ENCODE data around the gene NLRP10. TPM values are rescaled to one million over a fixed set of nuclear protein-coding genes. Genes with fewer than 3 reads are reported as not detected.

The NLRP10 gene
- polyA plus RNA-seq, 1 of the 3 experiments (the other 2 are of a cell fraction) = 0.05 TPM

DNA sequence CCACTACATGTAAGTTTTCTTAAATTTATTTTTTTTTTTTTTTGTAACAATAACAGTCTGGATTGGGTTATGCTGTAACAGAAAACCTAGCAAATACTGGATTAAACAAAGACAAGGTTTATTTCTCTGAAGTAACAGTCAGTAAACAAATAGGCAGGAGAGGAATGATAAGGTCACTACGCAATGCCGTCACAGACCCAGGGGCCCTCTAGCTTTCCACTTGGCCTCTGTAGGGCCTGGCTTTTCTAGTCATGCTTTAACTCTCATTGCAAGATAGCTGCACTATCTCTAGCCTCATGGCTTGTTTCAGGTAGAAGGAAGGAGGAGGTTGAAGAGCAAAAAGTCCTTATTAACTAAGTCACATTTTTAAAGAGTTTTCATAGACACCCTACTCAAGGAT lies 40.7 kb downstream of the NLRP10 start:
- POLR2A ChIA-PET = no interaction called here
- Histone ChIP-seq H3K9ac (no peak overlapping the region), H3F3A (replicated peaks; ENCODE audit: insufficient read depth) (no peaks in the 10 kb centered on the region), H3K36me3 (replicated peaks in 1 of 2; ENCODE audit: control insufficient read depth in 1 of 2, insufficient read depth in 2 of 2, low read length in 1 of 2) (no peaks in the 10 kb centered on the region), H3K4me3 (ENCODE audit: low read depth in 2 of 2, low read length in 1 of 2) (no peak overlapping the region), H3K9me2 (no peaks in the 10 kb centered on the region), H4K20me1 (ENCODE audit: insufficient read depth) (no peaks in the 10 kb centered on the region), H3K9me3 (no peaks in the 10 kb centered on the region), H3K79me2 (ENCODE audit: insufficient read depth) (no peaks in the 10 kb centered on the region), H3K4me2 (no peak overlapping the region), H3K27me3 (ENCODE audit: insufficient read depth) (no peaks in the 10 kb centered on the region; the same call in 1 of the 2 replicates), H2AFZ (ENCODE audit: low read depth) (no peak overlapping the region), H3K27ac (ENCODE audit: low read depth in 2 of 2, low read length in 1 of 2) (no peak overlapping the region), H3K4me1 (ENCODE audit: control insufficient read depth in 1 of 2, insufficient read depth in 2 of 2, low read depth in 1 of 2, low read length in 1 of 2) (no peaks in the 10 kb centered on the region)
- TF ChIP-seq POLR2AphosphoS5 (IDR thresholded peaks at IDR 0.05; ENCODE audit: low read depth, low read length) = no peak
- TF ChIP-seq CHD2 (IDR thresholded peaks at IDR 0.05; ENCODE audit: low read length, partially characterized antibody) = no peak
- no peak for TF ChIP-seq GATA2 (CRISPR knock-in tag; IDR thresholded peaks at IDR 0.05)
- no peak for TF ChIP-seq TEAD4 (IDR thresholded peaks at IDR 0.05; ENCODE audit: borderline replicate concordance, insufficient read depth)
- TF ChIP-seq RXRA (IDR thresholded peaks at IDR 0.05; ENCODE audit: borderline replicate concordance, low read depth) = no peak
- WGBS (ENCODE audit: low lambda C conversion rate) = 40% methylated on average over 2 of the region's 2 CpGs
- CTCF ChIA-PET = no interaction called here
- DNase-seq = no peak

DNA sequence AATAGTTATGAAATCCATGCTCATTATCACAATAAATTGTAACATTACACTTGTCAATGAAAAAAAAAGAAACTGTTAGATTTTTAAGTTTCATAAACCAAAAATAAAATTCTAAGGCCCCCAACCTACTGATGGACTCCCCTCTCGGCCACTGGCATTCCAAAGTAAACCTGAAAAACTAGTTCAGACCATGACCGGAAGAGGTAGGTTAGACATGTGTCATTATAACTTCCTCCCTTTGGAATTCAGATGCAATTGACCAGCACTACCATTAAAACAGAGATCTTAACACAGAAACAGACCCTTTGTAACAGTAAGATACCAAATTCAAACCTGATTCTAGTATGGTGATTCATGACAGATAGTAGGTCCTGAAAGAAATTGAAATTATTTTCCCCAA lies 47.1 kb downstream of the NLRP10 start:
- Histone ChIP-seq H3K4me3 (ENCODE audit: low read depth in 2 of 2, low read length in 1 of 2) (no peak overlapping the region), H3F3A (replicated peaks; ENCODE audit: insufficient read depth) (no peaks in the 10 kb centered on the region), H3K9me2 (no peaks in the 10 kb centered on the region), H4K20me1 (ENCODE audit: insufficient read depth) (no peaks in the 10 kb centered on the region), H3K36me3 (replicated peaks in 1 of 2; ENCODE audit: control insufficient read depth in 1 of 2, insufficient read depth in 2 of 2, low read length in 1 of 2) (no peaks in the 10 kb centered on the region), H3K27me3 (ENCODE audit: insufficient read depth) (no peaks in the 10 kb centered on the region), H2AFZ (ENCODE audit: low read depth) (peak overlapping the region; percentile 47; the same call in 1 of the 2 replicates), H3K4me1 (ENCODE audit: control insufficient read depth in 1 of 2, insufficient read depth in 2 of 2, low read depth in 1 of 2, low read length in 1 of 2) (no peaks in the 10 kb centered on the region), H3K9ac (no peak overlapping the region), H3K79me2 (ENCODE audit: insufficient read depth) (no peaks in the 10 kb centered on the region), H3K9me3 (no peaks in the 10 kb centered on the region), H3K27ac (ENCODE audit: low read depth in 2 of 2, low read length in 1 of 2) (no peak overlapping the region), H3K4me2 (no peak overlapping the region)
- no peak for TF ChIP-seq RFX5 (IDR thresholded peaks at IDR 0.05; ENCODE audit: low read length)
- TF ChIP-seq RAD21 (IDR thresholded peaks at IDR 0.05; ENCODE audit: low read length) = no peak
- TF ChIP-seq CHD2 (IDR thresholded peaks at IDR 0.05; ENCODE audit: low read length, partially characterized antibody) = no peak
- no peak for TF ChIP-seq NRF1 (IDR thresholded peaks at IDR 0.05; ENCODE audit: low read depth, low read length)
- TF ChIP-seq RXRA (IDR thresholded peaks at IDR 0.05; ENCODE audit: borderline replicate concordance, low read depth) = no peak
- TF ChIP-seq MEF2A (IDR thresholded peaks at IDR 0.05; ENCODE audit: borderline replicate concordance, low read depth) = no peak
- TF ChIP-seq EP300 (IDR thresholded peaks at IDR 0.05; ENCODE audit: borderline replicate concordance in 1 of 2, low read depth in 1 of 2, low read length in 1 of 2) = no peak
- TF ChIP-seq, protein P1, sequence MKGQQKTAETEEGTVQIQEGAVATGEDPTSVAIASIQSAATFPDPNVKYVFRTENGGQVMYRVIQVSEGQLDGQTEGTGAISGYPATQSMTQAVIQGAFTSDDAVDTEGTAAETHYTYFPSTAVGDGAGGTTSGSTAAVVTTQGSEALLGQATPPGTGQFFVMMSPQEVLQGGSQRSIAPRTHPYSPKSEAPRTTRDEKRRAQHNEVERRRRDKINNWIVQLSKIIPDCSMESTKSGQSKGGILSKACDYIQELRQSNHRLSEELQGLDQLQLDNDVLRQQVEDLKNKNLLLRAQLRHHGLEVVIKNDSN (IDR thresholded peaks at IDR 0.05; ENCODE audit: borderline replicate concordance, low read depth) = no peak
- no peak for TF ChIP-seq JUND (IDR thresholded peaks at IDR 0.05)
- TF ChIP-seq TEAD4 (IDR thresholded peaks at IDR 0.05; ENCODE audit: borderline replicate concordance, insufficient read depth) = no peak
- TF ChIP-seq, protein P2, sequence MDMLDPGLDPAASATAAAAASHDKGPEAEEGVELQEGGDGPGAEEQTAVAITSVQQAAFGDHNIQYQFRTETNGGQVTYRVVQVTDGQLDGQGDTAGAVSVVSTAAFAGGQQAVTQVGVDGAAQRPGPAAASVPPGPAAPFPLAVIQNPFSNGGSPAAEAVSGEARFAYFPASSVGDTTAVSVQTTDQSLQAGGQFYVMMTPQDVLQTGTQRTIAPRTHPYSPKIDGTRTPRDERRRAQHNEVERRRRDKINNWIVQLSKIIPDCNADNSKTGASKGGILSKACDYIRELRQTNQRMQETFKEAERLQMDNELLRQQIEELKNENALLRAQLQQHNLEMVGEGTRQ (IDR thresholded peaks at IDR 0.05; ENCODE audit: borderline replicate concordance, low read depth, low read length) = no peak
- no peak for TF ChIP-seq SMC3 (IDR thresholded peaks at IDR 0.05; ENCODE audit: low read depth, low read length)
- TF ChIP-seq, protein P3, sequence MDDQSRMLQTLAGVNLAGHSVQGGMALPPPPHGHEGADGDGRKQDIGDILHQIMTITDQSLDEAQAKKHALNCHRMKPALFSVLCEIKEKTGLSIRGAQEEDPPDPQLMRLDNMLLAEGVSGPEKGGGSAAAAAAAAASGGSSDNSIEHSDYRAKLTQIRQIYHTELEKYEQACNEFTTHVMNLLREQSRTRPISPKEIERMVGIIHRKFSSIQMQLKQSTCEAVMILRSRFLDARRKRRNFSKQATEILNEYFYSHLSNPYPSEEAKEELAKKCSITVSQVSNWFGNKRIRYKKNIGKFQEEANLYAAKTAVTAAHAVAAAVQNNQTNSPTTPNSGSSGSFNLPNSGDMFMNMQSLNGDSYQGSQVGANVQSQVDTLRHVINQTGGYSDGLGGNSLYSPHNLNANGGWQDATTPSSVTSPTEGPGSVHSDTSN (IDR thresholded peaks at IDR 0.05) = no peak
- TF ChIP-seq, protein P4, sequence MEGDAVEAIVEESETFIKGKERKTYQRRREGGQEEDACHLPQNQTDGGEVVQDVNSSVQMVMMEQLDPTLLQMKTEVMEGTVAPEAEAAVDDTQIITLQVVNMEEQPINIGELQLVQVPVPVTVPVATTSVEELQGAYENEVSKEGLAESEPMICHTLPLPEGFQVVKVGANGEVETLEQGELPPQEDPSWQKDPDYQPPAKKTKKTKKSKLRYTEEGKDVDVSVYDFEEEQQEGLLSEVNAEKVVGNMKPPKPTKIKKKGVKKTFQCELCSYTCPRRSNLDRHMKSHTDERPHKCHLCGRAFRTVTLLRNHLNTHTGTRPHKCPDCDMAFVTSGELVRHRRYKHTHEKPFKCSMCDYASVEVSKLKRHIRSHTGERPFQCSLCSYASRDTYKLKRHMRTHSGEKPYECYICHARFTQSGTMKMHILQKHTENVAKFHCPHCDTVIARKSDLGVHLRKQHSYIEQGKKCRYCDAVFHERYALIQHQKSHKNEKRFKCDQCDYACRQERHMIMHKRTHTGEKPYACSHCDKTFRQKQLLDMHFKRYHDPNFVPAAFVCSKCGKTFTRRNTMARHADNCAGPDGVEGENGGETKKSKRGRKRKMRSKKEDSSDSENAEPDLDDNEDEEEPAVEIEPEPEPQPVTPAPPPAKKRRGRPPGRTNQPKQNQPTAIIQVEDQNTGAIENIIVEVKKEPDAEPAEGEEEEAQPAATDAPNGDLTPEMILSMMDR (IDR thresholded peaks at IDR 0.05) = no peak
- TF ChIP-seq GABPA (IDR thresholded peaks at IDR 0.05; ENCODE audit: low read depth) = no peak
- no peak for TF ChIP-seq SIN3A (IDR thresholded peaks at IDR 0.05; ENCODE audit: borderline replicate concordance, low read depth, low read length)
- DNase-seq = no peak
- POLR2A ChIA-PET = no interaction called here
- 12% methylated on average over 2 of the region's 2 CpGs for WGBS (ENCODE audit: low lambda C conversion rate)
- CTCF ChIA-PET = no interaction called here

Measured in SK-N-SH (cell line).